Measurements from ENCODE around the gene GRAP2. TPM values are rescaled to one million over a fixed set of nuclear protein-coding genes. Genes with fewer than 3 reads are reported as not detected.

The GRAP2 gene
- total RNA-seq, 1 donor = not detected

DNA sequence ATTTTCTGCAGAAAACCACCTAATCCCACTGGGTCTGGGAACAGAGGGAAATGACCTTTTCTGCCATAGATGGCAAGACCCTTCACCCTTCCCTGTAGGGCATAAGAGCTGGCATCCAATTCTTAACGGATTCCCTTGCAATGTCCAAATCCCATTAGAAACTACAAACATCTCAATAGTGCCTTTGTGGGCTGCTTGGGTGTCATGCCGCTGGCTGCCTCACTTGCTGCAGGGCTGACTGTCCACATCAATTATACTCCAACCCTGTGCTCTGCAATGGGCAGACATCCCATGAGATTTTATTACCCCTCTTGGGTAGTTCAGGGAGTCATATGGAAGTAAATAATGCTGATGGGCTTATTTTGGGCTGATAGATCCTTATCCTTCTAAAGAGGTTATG lies 7.3 kb downstream of the GRAP2 start:
- no peak overlapping the region for H3K27ac ChIP-seq (ENCODE audit: low read depth, low read length)
- H2AFZ ChIP-seq (ENCODE audit: low read length) = no peak overlapping the region
- peaks cover 11% of the 10 kb centered on the region for H3K27me3 ChIP-seq (ENCODE audit: insufficient read depth, low read length)
- H3K4me2 ChIP-seq (ENCODE audit: insufficient read depth, low read length) = no peak overlapping the region
- no peaks in the 10 kb centered on the region for H3K79me2 ChIP-seq (ENCODE audit: insufficient read depth, low read length)
- DNase-seq (ENCODE audit: insufficient read length, low spot score, missing footprints) = no peak
- H3K36me3 ChIP-seq (ENCODE audit: insufficient read depth, low read length) = no peaks in the 10 kb centered on the region
- TF ChIP-seq, protein P1, sequence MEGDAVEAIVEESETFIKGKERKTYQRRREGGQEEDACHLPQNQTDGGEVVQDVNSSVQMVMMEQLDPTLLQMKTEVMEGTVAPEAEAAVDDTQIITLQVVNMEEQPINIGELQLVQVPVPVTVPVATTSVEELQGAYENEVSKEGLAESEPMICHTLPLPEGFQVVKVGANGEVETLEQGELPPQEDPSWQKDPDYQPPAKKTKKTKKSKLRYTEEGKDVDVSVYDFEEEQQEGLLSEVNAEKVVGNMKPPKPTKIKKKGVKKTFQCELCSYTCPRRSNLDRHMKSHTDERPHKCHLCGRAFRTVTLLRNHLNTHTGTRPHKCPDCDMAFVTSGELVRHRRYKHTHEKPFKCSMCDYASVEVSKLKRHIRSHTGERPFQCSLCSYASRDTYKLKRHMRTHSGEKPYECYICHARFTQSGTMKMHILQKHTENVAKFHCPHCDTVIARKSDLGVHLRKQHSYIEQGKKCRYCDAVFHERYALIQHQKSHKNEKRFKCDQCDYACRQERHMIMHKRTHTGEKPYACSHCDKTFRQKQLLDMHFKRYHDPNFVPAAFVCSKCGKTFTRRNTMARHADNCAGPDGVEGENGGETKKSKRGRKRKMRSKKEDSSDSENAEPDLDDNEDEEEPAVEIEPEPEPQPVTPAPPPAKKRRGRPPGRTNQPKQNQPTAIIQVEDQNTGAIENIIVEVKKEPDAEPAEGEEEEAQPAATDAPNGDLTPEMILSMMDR (IDR thresholded peaks at IDR 0.05; ENCODE audit: extremely low read depth, low read depth, low read length) = no peak
- no peaks in the 10 kb centered on the region for H3K4me1 ChIP-seq (ENCODE audit: insufficient read depth, low read length)
- no peaks in the 10 kb centered on the region for H3K9me3 ChIP-seq (ENCODE audit: low read depth, low read length)
- H3K4me3 ChIP-seq (ENCODE audit: insufficient read depth, low read length) = no peak overlapping the region
- H4K20me1 ChIP-seq (ENCODE audit: insufficient read depth, low read length) = no peaks in the 10 kb centered on the region

DNA sequence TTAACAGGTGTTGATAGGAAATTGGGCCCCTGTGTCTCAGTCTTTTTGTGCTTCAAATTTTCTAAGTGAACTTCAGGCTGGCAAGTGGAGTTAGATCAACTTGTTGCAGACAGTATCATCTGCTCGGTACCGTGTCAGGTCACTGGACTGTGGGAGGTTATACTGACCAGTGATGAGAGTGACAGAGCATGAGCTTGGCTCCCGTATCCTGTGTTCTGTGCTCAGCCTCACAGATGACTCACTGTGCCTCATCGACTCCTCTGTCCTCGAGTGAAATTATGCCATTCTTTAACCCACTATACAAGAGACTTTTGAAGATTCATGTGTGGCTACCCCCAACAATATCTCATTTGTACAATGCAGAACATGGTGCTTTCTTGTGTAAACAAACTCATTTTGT lies 7.9 kb downstream of the GRAP2 start:
- H3K4me2 ChIP-seq (ENCODE audit: insufficient read depth, low read length) = no peak overlapping the region
- H3K4me1 ChIP-seq (ENCODE audit: insufficient read depth, low read length) = no peaks in the 10 kb centered on the region
- no peak overlapping the region for H3K4me3 ChIP-seq (ENCODE audit: insufficient read depth, low read length)
- H3K27ac ChIP-seq (ENCODE audit: low read depth, low read length) = no peak overlapping the region
- DNase-seq (ENCODE audit: insufficient read length, low spot score, missing footprints) = no peak
- no peak overlapping the region for H2AFZ ChIP-seq (ENCODE audit: low read length)
- no peaks in the 10 kb centered on the region for H3K79me2 ChIP-seq (ENCODE audit: insufficient read depth, low read length)
- H4K20me1 ChIP-seq (ENCODE audit: insufficient read depth, low read length) = no peaks in the 10 kb centered on the region
- no peaks in the 10 kb centered on the region for H3K9me3 ChIP-seq (ENCODE audit: low read depth, low read length)
- peaks cover 16% of the 10 kb centered on the region for H3K27me3 ChIP-seq (ENCODE audit: insufficient read depth, low read length)
- no peaks in the 10 kb centered on the region for H3K36me3 ChIP-seq (ENCODE audit: insufficient read depth, low read length)
- TF ChIP-seq, protein P1 (IDR thresholded peaks at IDR 0.05; ENCODE audit: extremely low read depth, low read depth, low read length) = no peak

DNA sequence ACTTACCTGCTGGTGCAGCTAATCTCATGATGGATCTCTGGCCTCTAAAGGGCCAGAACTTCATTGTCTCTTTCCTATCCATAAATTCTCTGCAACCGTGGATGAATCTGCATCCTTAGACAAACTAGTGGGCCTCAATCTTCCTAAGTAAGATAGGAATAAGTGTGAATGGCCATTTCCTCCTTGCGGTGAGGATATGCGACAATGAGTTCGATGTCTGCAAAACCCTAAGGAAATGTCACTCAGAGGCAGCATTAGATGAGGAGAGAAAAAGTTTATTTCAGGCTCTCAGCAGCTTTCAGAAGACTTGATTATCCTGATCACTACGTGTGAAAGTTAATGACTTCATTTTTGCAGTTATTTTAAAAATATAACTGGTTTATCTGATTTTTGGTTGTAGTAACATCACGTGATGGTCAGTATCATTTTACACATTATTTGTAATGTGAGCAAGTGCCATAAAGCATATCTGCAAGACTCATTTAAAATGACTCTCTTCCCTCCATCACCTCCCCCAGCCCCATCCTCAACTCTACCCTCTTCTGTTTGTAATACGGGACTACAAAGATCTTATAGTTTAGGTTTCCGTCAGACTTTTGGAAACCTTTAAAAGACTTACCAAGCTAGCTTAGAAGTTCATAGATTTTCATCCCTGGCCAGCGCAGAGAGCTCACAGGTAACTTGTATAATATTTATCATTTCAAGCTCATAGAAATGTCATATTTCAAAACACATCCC lies 10.2 kb downstream of the GRAP2 start:
- H3K9me3 ChIP-seq (ENCODE audit: low read depth, low read length) = no peaks in the 10 kb centered on the region
- no peaks in the 10 kb centered on the region for H3K36me3 ChIP-seq (ENCODE audit: insufficient read depth, low read length)
- H2AFZ ChIP-seq (ENCODE audit: low read length) = no peak overlapping the region
- no peak for DNase-seq (ENCODE audit: insufficient read length, low spot score, missing footprints)
- no peaks in the 10 kb centered on the region for H3K4me1 ChIP-seq (ENCODE audit: insufficient read depth, low read length)
- TF ChIP-seq, protein P1 (IDR thresholded peaks at IDR 0.05; ENCODE audit: extremely low read depth, low read depth, low read length) = no peak
- H3K27ac ChIP-seq (ENCODE audit: low read depth, low read length) = no peak overlapping the region
- H3K27me3 ChIP-seq (ENCODE audit: insufficient read depth, low read length) = peaks cover 14% of the 10 kb centered on the region
- no peaks in the 10 kb centered on the region for H3K79me2 ChIP-seq (ENCODE audit: insufficient read depth, low read length)
- no peaks in the 10 kb centered on the region for H4K20me1 ChIP-seq (ENCODE audit: insufficient read depth, low read length)
- H3K4me2 ChIP-seq (ENCODE audit: insufficient read depth, low read length) = no peak overlapping the region
- H3K4me3 ChIP-seq (ENCODE audit: insufficient read depth, low read length) = no peak overlapping the region

DNA sequence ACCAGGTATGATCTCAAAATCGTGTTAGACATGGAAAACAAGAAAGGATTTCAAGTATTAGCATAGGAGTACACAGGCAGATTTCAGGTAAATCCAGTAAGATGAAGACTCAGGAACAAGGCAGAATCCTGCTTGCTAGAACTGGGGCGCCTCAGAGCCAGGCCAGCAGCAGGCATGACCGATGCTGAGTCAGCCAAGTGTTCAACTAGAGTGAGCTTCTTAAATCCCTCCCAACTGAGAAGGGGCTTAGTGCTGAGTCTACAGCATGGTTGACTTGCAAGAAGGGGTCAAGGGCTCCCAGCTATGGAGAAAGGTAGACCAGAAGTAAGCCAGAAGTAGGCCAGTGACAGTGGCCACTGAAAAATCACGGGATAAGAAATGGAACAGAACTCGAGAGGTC lies 12.4 kb downstream of the GRAP2 start:
- H3K4me1 ChIP-seq (ENCODE audit: insufficient read depth, low read length) = no peaks in the 10 kb centered on the region
- no peak overlapping the region for H3K4me3 ChIP-seq (ENCODE audit: insufficient read depth, low read length)
- H3K27ac ChIP-seq (ENCODE audit: low read depth, low read length) = no peak overlapping the region
- H3K9me3 ChIP-seq (ENCODE audit: low read depth, low read length) = no peaks in the 10 kb centered on the region
- H3K36me3 ChIP-seq (ENCODE audit: insufficient read depth, low read length) = no peaks in the 10 kb centered on the region
- TF ChIP-seq, protein P1 (IDR thresholded peaks at IDR 0.05; ENCODE audit: extremely low read depth, low read depth, low read length) = no peak
- H2AFZ ChIP-seq (ENCODE audit: low read length) = no peak overlapping the region
- DNase-seq (ENCODE audit: insufficient read length, low spot score, missing footprints) = no peak
- H3K27me3 ChIP-seq (ENCODE audit: insufficient read depth, low read length) = peaks cover 19% of the 10 kb centered on the region
- no peaks in the 10 kb centered on the region for H4K20me1 ChIP-seq (ENCODE audit: insufficient read depth, low read length)
- no peaks in the 10 kb centered on the region for H3K79me2 ChIP-seq (ENCODE audit: insufficient read depth, low read length)
- no peak overlapping the region for H3K4me2 ChIP-seq (ENCODE audit: insufficient read depth, low read length)
